ENCODE results near the gene ANKMY2.
"Not testable (repeated sequence)": the region's sequence is repeated elsewhere in the genome, so short reads cannot be mapped to it uniquely, and the experiment has no call there.

ANKMY2 gene

GRCh38 chr7:16603633-16604032 is 41.9 kb downstream of the ANKMY2 start:
- no peaks in the 10 kb centered on the region for H3K27me3 ChIP-seq (ENCODE audit: insufficient read depth, low read length, poor library complexity, severe bottlenecking)

GRCh38 chr7:16599860-16600259 is 45.7 kb downstream of the ANKMY2 start:
- H3K79me2 ChIP-seq (ENCODE audit: insufficient read depth, low read length), result no peaks in the 10 kb centered on the region
- H3F3A ChIP-seq (ENCODE audit: low read depth), result no peaks in the 10 kb centered on the region
- H2AFZ ChIP-seq (ENCODE audit: low read length), result no peak overlapping the region
- H3K9me3 ChIP-seq (ENCODE audit: insufficient read depth, low read depth, low read length), result no peaks in the 10 kb centered on the region
- H4K20me1 ChIP-seq (ENCODE audit: insufficient read depth, low read length, poor library complexity, severe bottlenecking), result no peaks in the 10 kb centered on the region
- H3K9me2 ChIP-seq (replicated peaks; ENCODE audit: low read depth, low read length), result no peaks in the 10 kb centered on the region
- H3K4me3 ChIP-seq (ENCODE audit: low read length, poor library complexity, severe bottlenecking), result no peak overlapping the region
- TF ChIP-seq EZH2phosphoT487 (IDR thresholded peaks at IDR 0.05; ENCODE audit: borderline replicate concordance), result no peak
- no peak for TF ChIP-seq CTCF (conservative IDR thresholded peaks at IDR 0.05; ENCODE audit: low read length)
- peaks cover 53% of the 10 kb centered on the region; the same call in 1 of the 2 replicates for H3K36me3 ChIP-seq (ENCODE audit: insufficient read depth, low read length)
- H3K4me1 ChIP-seq (ENCODE audit: insufficient read depth, low read length, poor library complexity, severe bottlenecking), result peaks cover under 1% of the 10 kb centered on the region
- no peak overlapping the region for H3K4me2 ChIP-seq (ENCODE audit: low read depth, low read length, poor library complexity, severe bottlenecking)
- no peak overlapping the region for H3K9ac ChIP-seq (ENCODE audit: low read depth, low read length, poor library complexity, severe bottlenecking)
- no peaks in the 10 kb centered on the region for H3K27me3 ChIP-seq (ENCODE audit: insufficient read depth, low read length, poor library complexity, severe bottlenecking)

More at GRCh38 chr7:16603633-16604032, 41.9 kb downstream of the ANKMY2 start:
- H3K4me3 ChIP-seq (ENCODE audit: low read length, poor library complexity, severe bottlenecking), result no peak overlapping the region
- no peaks in the 10 kb centered on the region for H4K20me1 ChIP-seq (ENCODE audit: insufficient read depth, low read length, poor library complexity, severe bottlenecking)
- no peak overlapping the region for H3K9ac ChIP-seq (ENCODE audit: low read depth, low read length, poor library complexity, severe bottlenecking)
- H3K4me2 ChIP-seq (ENCODE audit: low read depth, low read length, poor library complexity, severe bottlenecking), result no peak overlapping the region
- H2AFZ ChIP-seq (ENCODE audit: low read length), result no peak overlapping the region
- no peaks in the 10 kb centered on the region for H3K9me2 ChIP-seq (replicated peaks; ENCODE audit: low read depth, low read length)
- no peaks in the 10 kb centered on the region for H3F3A ChIP-seq (ENCODE audit: low read depth)
- no peaks in the 10 kb centered on the region for H3K4me1 ChIP-seq (ENCODE audit: insufficient read depth, low read length, poor library complexity, severe bottlenecking)
- peaks cover 68% of the 10 kb centered on the region; the same call in 1 of the 2 replicates for H3K36me3 ChIP-seq (ENCODE audit: insufficient read depth, low read length)
- H3K9me3 ChIP-seq (ENCODE audit: insufficient read depth, low read depth, low read length), result no peaks in the 10 kb centered on the region
- H3K79me2 ChIP-seq (ENCODE audit: insufficient read depth, low read length), result no peaks in the 10 kb centered on the region
- TF ChIP-seq CTCF (conservative IDR thresholded peaks at IDR 0.05; ENCODE audit: low read length) (no peak), EZH2phosphoT487 (IDR thresholded peaks at IDR 0.05; ENCODE audit: borderline replicate concordance) (no peak)

GRCh38 chr7:16598015-16598414 is 47.5 kb downstream of the ANKMY2 start:
- peaks cover 6% of the 10 kb centered on the region for H3K4me1 ChIP-seq (ENCODE audit: insufficient read depth, low read length, poor library complexity, severe bottlenecking)
- no peaks in the 10 kb centered on the region for H3K79me2 ChIP-seq (ENCODE audit: insufficient read depth, low read length)
- H3K4me3 ChIP-seq (ENCODE audit: low read length, poor library complexity, severe bottlenecking), result no peak overlapping the region
- no peak for TF ChIP-seq CTCF (conservative IDR thresholded peaks at IDR 0.05; ENCODE audit: low read length)
- no peak for TF ChIP-seq EZH2phosphoT487 (IDR thresholded peaks at IDR 0.05; ENCODE audit: borderline replicate concordance)
- H3K36me3 ChIP-seq (ENCODE audit: insufficient read depth, low read length), result peaks cover 35% of the 10 kb centered on the region; the same call in 1 of the 2 replicates
- H3K27me3 ChIP-seq (ENCODE audit: insufficient read depth, low read length, poor library complexity, severe bottlenecking), result no peaks in the 10 kb centered on the region
- H2AFZ ChIP-seq (ENCODE audit: low read length), result no peak overlapping the region
- no peaks in the 10 kb centered on the region for H3K9me2 ChIP-seq (replicated peaks; ENCODE audit: low read depth, low read length)
- no peak overlapping the region for H3K9ac ChIP-seq (ENCODE audit: low read depth, low read length, poor library complexity, severe bottlenecking)
- H4K20me1 ChIP-seq (ENCODE audit: insufficient read depth, low read length, poor library complexity, severe bottlenecking), result no peaks in the 10 kb centered on the region
- no peak overlapping the region for H3K4me2 ChIP-seq (ENCODE audit: low read depth, low read length, poor library complexity, severe bottlenecking)
- H3K9me3 ChIP-seq (ENCODE audit: insufficient read depth, low read depth, low read length), result no peaks in the 10 kb centered on the region
- H3F3A ChIP-seq (ENCODE audit: low read depth), result no peaks in the 10 kb centered on the region

GRCh38 chr7:16595596-16595995 is 50.0 kb downstream of the ANKMY2 start:
- not testable (repeated sequence) for H4K20me1 ChIP-seq (ENCODE audit: insufficient read depth, low read length, poor library complexity, severe bottlenecking); H3F3A ChIP-seq (ENCODE audit: low read depth); H3K4me3 ChIP-seq (ENCODE audit: low read length, poor library complexity, severe bottlenecking); H2AFZ ChIP-seq (ENCODE audit: low read length); H3K4me1 ChIP-seq (ENCODE audit: insufficient read depth, low read length, poor library complexity, severe bottlenecking); H3K9me3 ChIP-seq (ENCODE audit: insufficient read depth, low read depth, low read length); H3K9ac ChIP-seq (ENCODE audit: low read depth, low read length, poor library complexity, severe bottlenecking); H3K9me2 ChIP-seq (replicated peaks; ENCODE audit: low read depth, low read length); H3K79me2 ChIP-seq (ENCODE audit: insufficient read depth, low read length); H3K27me3 ChIP-seq (ENCODE audit: insufficient read depth, low read length, poor library complexity, severe bottlenecking); H3K4me2 ChIP-seq (ENCODE audit: low read depth, low read length, poor library complexity, severe bottlenecking)
- H3K36me3 ChIP-seq (ENCODE audit: insufficient read depth, low read length), result peaks cover 11% of the 10 kb centered on the region; the same call in 1 of the 2 replicates
